HG02840 (cell line): Measurements from ENCODE around the gene KIT.

Experiments
- ATAC-seq: cut with Tn5 transposase; IDR thresholded peaks from one replicate; pipeline ENCODE4 v1.9.1; 2021; ENCODE audit warnings: mild to moderate bottlenecking, moderate library complexity, moderate number of reproducible peaks; ENCODE audit not compliant: unreplicated experiment, low FRiP score

Gene KIT

GRCh38 chr4:54659749-54660535, 2.2 kb downstream of the KIT start:
- ATAC-seq, result no peak

GRCh38 chr4:54660591-54660990, 2.8 kb downstream of the KIT start:
- ATAC-seq, result no peak

GRCh38 chr4:54661169-54661568, 3.4 kb downstream of the KIT start:
- no peak for ATAC-seq

GRCh38 chr4:54661686-54662085, 3.9 kb downstream of the KIT start:
- no peak for ATAC-seq

DNA sequence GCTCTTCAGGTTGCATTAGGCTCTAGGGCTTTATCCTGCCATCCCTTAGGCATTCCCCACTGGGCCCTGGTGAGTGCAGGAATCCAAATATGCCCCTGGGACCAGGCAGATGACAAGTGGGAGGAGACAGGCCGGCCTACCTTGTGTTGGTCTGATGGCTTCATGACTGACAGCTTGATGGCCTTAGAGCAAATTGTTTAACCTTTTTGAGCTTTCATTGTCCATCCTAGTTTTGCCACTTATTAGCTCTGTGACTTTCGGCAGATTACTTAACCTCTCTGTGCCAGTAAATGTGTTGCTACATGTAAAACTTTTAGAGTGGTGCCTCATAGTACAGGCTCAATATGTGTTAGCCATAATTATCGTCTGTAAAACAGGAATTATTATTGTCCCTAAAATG, 4.4 kb downstream of the KIT start:
- no peak for ATAC-seq

DNA sequence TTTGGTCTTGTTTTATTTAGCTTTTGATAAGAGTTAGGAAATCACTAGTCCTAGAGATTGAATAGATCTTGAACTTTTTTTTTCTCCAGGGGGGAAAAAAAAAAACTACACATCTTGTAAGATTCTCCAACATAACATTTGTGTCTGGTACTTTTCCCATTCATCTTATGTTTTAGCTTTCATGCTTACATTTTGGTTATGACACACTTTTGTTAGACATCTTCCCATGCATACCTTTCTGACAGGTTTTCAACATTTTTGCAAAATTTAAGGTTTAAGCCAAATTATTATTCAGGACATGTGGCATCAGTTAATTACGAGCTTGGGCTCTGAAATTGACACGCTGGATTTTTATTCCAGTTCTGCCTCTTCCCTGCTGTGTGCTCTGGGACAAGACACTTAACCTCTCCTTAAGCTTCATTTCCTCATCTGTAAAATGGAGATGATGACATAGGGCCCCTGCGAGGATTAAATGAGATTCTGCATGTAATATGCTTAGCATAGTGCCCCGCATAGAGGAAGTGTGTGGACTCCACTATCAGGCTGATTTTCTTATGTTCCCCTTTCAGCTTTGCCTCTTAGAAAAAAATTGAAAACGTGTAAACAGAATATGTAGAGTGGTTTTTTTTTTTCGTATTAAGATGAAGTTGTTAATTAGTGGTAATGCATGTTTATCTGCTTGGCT, 5.3 kb downstream of the KIT start:
- no peak for ATAC-seq

DNA sequence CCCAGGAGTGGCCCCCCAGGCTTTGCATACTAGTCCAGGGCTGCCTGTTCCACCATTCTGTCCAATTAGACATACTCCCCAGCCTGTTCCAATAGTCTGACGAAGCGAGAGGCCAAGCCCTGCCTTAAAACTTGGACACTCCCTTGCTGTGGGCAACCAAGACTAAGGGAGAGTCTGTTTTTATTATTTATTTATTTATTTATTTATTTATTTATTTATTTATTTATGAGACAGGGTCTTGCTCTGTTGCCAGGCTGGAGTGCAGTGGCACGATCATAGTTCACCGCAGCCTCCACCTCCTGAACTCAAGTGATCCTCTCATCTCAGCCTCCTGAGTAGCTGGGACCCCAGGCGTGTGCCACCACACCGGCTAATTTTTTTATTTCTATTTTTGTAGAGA, 6.6 kb downstream of the KIT start:
- no peak for ATAC-seq

GRCh38 chr4:54668014-54668611, 10.4 kb downstream of the KIT start:
- ATAC-seq, result no peak

DNA sequence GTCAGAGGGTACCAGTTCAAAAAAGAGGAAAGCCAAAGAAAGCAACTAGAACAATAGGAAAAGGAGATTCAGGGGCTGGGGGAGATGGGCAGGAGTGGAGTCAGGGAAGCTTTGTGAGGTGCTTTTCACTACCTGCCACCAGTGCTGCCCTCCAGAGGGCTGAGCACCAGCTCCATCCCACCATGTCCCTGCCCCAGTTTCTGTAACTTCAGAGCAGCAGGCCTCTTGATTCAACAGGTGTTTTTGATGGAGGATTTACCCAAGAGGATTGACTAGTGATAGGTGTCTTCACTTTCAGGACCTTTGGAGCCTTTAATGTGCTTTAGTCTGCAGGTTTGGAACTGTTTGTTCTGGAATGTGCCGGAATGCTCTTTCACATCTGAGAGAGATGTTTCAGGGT, 12.1 kb downstream of the KIT start:
- no peak for ATAC-seq

DNA sequence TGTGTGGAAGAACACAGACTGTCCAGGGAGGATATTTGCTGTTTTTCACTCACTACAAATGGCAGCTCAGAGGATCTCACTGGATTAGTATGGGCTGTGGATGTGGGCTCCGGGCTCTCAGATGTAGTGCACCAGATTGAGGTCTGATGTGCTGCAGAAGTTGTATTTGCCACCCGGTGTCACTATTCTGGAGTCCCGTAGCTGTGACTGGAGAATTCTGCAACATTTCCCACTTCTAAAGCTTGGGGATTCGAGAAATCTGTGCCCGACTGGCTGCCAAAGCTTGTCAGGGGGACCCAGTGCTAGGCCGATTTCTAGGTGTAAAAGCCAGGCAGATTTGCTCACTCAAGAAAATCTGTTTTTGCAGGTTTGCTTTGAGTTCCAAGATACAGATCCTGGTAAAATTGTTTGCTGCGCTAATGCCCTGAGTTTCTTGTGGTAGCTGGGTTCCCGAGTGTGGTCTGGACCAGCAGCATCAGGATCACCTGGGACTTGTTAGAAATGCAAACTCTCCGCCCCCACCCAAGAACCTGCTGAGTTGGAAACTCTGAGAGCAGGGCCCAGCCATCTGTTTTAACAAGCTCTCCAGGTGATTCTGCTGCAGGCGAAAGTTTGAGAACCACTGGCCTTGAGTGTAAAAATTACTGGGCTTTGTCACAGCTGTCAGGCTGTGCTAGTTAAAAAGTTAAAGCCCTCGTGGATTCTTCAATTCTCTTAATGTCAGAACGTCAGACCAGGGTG, 18.1 kb downstream of the KIT start:
- no peak for ATAC-seq

DNA sequence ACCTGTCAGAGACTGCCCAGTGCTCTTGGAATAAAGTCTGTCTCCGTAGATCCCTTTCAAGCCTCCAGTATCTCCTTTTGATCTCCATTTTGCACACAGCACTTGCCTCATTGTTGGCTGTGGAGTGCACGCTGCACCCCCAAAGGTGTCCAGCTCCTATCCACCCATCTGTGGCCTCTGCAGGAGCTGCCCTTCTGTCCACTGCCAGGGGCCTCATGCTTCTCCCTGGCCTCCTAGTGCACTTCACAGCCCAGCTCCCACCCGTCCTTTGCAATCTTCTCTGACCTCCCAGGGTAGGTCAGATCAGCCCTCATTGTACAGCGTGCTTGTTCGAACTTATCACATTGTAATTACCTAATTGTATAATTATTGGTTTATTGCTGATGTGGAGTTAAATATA, 18.9 kb downstream of the KIT start:
- no peak for ATAC-seq

DNA sequence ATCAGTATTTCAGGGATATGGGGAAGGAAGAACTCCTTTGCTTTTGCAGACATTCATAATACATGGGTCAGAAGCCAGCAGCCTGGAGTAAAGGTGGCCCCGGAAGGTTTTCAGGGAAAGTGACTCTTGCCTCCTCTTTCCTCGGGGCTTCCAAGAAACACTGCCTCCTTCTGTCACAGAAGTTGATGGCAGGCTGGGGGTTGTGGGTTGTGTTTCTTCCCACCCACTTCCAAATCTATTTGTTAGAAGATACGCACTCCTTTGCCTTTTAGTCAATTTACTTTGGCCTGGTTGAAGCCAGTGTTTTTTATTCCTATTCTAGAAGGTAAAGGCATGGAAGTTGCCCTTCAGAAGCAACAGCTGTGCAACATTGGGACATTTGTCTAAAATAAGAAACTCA, 19.7 kb downstream of the KIT start:
- ATAC-seq, result no peak

DNA sequence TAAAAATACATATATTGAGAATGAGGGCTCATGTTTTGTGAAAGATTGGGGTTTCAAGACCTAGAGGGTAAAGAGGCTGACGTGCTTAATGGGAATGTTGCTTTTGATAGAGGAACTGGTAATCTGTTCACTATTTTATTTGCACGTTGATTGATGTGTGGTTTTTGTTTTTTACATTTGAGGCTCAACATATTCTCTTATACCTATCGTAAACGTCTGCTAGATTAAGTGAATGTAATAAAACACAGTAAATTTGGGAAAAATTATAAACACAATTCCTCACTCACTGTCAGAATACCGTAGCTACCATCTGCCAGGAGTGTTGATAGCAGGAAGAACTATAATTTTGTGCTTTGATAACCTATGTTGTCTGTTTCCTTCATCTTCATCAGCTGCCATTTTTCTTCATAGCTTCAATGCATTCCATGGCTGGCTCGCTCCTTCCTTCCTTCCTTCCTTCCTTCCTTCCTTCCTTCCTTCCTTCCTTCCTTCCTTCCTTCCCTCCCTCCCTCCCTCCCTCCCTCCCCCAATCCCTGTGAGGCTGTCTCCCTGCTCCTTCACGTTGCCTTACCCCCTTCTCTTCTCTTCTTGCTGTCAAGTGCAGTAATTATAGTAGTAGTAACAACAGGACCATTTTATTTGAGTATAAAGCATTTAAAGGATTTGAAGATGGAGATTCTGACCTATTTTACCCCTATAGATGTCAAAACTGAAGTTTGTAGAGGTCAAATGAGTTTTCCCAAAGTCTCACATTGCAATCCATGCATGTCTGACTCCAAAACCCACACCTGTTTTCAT, 20.3 kb downstream of the KIT start:
- ATAC-seq, result no peak

GRCh38 chr4:54678826-54679225, 21.1 kb downstream of the KIT start:
- ATAC-seq, result no peak

DNA sequence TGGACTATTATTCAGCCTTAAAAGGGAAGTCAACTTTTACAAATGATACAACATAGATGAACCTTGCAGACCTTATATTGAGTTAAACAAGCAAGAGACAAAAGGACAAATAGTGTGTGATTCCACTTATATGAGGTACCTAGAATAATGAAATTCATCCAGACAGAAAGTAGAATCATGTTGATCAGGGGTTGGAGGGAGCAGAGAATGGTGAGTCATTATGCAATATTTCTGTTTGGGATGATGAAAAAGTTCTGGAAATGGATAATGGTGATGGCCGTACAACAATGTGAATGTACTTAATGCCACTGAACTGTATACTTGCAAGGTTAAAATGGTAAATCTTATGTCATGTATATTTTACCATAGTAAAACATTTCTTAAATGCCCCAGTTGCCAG, 22.1 kb downstream of the KIT start:
- no peak for ATAC-seq

- no peak for ATAC-seq
These were observed 26.0 kb downstream of the KIT start for GRCh38 chr4:54683616-54684346.

DNA sequence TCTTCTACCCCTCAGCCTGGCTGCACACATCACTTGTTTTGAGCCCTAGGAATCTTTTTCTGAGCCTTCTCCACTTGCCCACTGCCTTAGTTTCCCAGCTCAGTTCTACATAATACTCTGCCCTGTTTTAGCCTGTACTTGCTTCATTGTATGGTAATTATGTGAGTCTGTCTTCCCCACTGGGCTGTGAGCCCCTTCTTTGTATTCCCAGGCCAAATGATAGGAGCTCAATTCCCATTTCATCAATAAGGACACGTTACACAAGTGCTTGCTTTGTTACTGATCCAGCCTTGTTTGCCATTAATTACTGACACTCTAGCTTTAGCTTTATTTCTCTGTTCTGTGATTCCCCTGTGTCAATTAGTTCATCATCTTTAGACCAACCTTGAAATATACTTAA, 28.1 kb downstream of the KIT start:
- ATAC-seq, result no peak

- no peak for ATAC-seq
These were observed 30.4 kb downstream of the KIT start for GRCh38 chr4:54687887-54688841.

DNA sequence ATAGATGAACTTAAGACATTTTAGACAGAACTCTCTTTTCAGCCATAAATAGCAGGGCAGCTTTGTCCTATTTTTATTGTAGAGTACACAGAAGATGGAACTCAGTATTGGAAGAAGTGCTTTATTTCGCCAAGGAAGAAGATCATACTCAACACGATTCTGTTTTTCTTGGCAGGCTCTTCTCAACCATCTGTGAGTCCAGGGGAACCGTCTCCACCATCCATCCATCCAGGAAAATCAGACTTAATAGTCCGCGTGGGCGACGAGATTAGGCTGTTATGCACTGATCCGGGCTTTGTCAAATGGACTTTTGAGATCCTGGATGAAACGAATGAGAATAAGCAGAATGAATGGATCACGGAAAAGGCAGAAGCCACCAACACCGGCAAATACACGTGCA, 37.6 kb downstream of the KIT start:
- no peak for ATAC-seq
